H9 (cell line): ENCODE measurements around the gene BPIFB4. TPM values are rescaled to one million over a fixed set of nuclear protein-coding genes. Genes with fewer than 3 reads are reported as not detected.

Experiments
- DNase-seq: peaks from one replicate; pipeline ENCODE4 v3.0.0-alpha.2; 2017
- H2AFZ ChIP-seq: one replicate; pipeline ENCODE4 v1.6.1; 2013; ENCODE audit warnings: mild to moderate bottlenecking, low read length, control low read depth, moderate library complexity
- H2AK5ac ChIP-seq: 2 replicates; pipeline ENCODE4 v1.6.1; 2013; ENCODE audit warnings: low read length, control low read depth, mixed read lengths; ENCODE audit not compliant: insufficient read length
- H2BK120ac ChIP-seq: one replicate; pipeline ENCODE4 v1.6.1; 2013; ENCODE audit warnings: low read depth, mild to moderate bottlenecking, low read length, control low read depth, inconsistent platforms; ENCODE audit not compliant: poor library complexity, severe bottlenecking
- H2BK12ac ChIP-seq: 2 replicates; pipeline ENCODE4 v1.6.1; 2013; ENCODE audit warnings: low read length, control low read depth, mixed read lengths, low read depth; ENCODE audit not compliant: insufficient read length
- H2BK15ac ChIP-seq: 2 replicates; pipeline ENCODE4 v1.6.1; 2013; ENCODE audit warnings: low read depth, low read length, control low read depth
- H2BK20ac ChIP-seq: one replicate; pipeline ENCODE4 v1.6.1; 2013; ENCODE audit warnings: low read depth, mild to moderate bottlenecking, low read length, control low read depth, inconsistent platforms; ENCODE audit not compliant: poor library complexity, severe bottlenecking
- H2BK5ac ChIP-seq: 2 replicates; pipeline ENCODE4 v1.6.1; 2013; ENCODE audit warnings: low read length, control low read depth, mixed read lengths; ENCODE audit not compliant: insufficient read length
- H3K14ac ChIP-seq: 2 replicates; pipeline ENCODE4 v1.6.1; 2013; ENCODE audit warnings: low read length, control low read depth; ENCODE audit not compliant: insufficient read depth
- H3K18ac ChIP-seq: 2 replicates; pipeline ENCODE4 v1.6.1; 2013; ENCODE audit warnings: low read depth, mild to moderate bottlenecking, mixed read lengths, low read length, control low read depth; ENCODE audit not compliant: insufficient read length
- H3K23ac ChIP-seq: 2 replicates; pipeline ENCODE4 v1.6.1; 2013; ENCODE audit warnings: low read length, control low read depth, mixed read lengths, low read depth; ENCODE audit not compliant: insufficient read length
- H3K23me2 ChIP-seq: 2 replicates; pipeline ENCODE4 v1.6.1; 2013; ENCODE audit warnings: low read depth, mild to moderate bottlenecking, mixed read lengths, low read length, control low read depth; ENCODE audit not compliant: insufficient read length, poor library complexity, severe bottlenecking
- H3K27ac ChIP-seq: 2 replicates; pipeline ENCODE4 v1.5.1; 2013; ENCODE audit warnings: low read length, control low read depth, mixed read lengths, low read depth; ENCODE audit not compliant: insufficient read length
- H3K27me3 ChIP-seq: 2 replicates; pipeline ENCODE4 v1.6.1; 2013; ENCODE audit warnings: low read length, control low read depth, inconsistent platforms; ENCODE audit not compliant: insufficient read depth
- H3K4ac ChIP-seq: 2 replicates; pipeline ENCODE4 v1.6.1; 2013; ENCODE audit warnings: low read depth, mild to moderate bottlenecking, control low read depth, inconsistent platforms, low read length, moderate library complexity
- H3K4me1 ChIP-seq: 2 replicates; pipeline ENCODE4 v1.6.1; 2013; ENCODE audit warnings: low read length, control low read depth, inconsistent platforms; ENCODE audit not compliant: insufficient read depth
- H3K4me2 ChIP-seq: 2 replicates; pipeline ENCODE4 v1.6.1; 2013; ENCODE audit warnings: low read length, control low read depth, mixed read lengths; ENCODE audit not compliant: insufficient read length, insufficient read depth
- H3K56ac ChIP-seq: 2 replicates; pipeline ENCODE4 v1.6.1; 2013; ENCODE audit warnings: low read depth, mild to moderate bottlenecking, mixed read lengths, low read length, control low read depth; ENCODE audit not compliant: insufficient read length
- H3K79me1 ChIP-seq: 2 replicates; pipeline ENCODE4 v1.6.1; 2013; ENCODE audit warnings: low read depth, mild to moderate bottlenecking, moderate library complexity, low read length, control low read depth, inconsistent platforms; ENCODE audit not compliant: insufficient read depth, poor library complexity, severe bottlenecking
- H3K79me2 ChIP-seq: 2 replicates; pipeline ENCODE4 v1.6.1; 2013; ENCODE audit warnings: low read length, control low read depth, inconsistent platforms; ENCODE audit not compliant: insufficient read depth
- H3K9ac ChIP-seq: 2 replicates; pipeline ENCODE4 v1.6.1; 2013; ENCODE audit warnings: low read length, control low read depth, mixed read lengths; ENCODE audit not compliant: insufficient read length; ENCODE audit errors: extremely low read depth
- H3K9me3 ChIP-seq: one replicate; pipeline ENCODE4 v1.6.1; 2013; ENCODE audit warnings: low read depth, low read length, inconsistent platforms; ENCODE audit not compliant: control insufficient read depth
- H3T11ph ChIP-seq: one replicate; pipeline ENCODE4 v1.6.1; 2013; ENCODE audit warnings: mild to moderate bottlenecking, low read length, control low read depth, inconsistent platforms
- H4K20me1 ChIP-seq: one replicate; pipeline ENCODE4 v1.6.1; 2013; ENCODE audit not compliant: control insufficient read depth, insufficient read length, insufficient read depth
- H4K5ac ChIP-seq: 2 replicates; pipeline ENCODE4 v1.6.1; 2013; ENCODE audit warnings: low read depth, mild to moderate bottlenecking, mixed read lengths, low read length, control low read depth; ENCODE audit not compliant: insufficient read length
- H4K8ac ChIP-seq: replicated peaks from 2 replicates; pipeline ENCODE4 v1.6.1; 2013; ENCODE audit warnings: low read length, control low read depth, mixed read lengths, low read depth; ENCODE audit not compliant: insufficient read length
- H4K91ac ChIP-seq: 2 replicates; pipeline ENCODE4 v1.6.1; 2013; ENCODE audit warnings: low read depth, mild to moderate bottlenecking, moderate library complexity, mixed read lengths, low read length, control low read depth; ENCODE audit not compliant: insufficient read length
- H3K27ac Mint-ChIP-seq, 3 experiments: 2 replicates in 2 of 3; 3 replicates in 1 of 3; pipeline ENCODE4 v1.8.0; 2020 to 2021; ENCODE audit warnings: mixed read lengths in 3 of 3, mild to moderate bottlenecking in 1 of 3, moderate library complexity in 1 of 3
- H3K27me3 Mint-ChIP-seq: 2 replicates; pipeline ENCODE4 v1.8.0; 2021; ENCODE audit warnings: low read depth, mild to moderate bottlenecking, moderate library complexity, mixed read lengths
- H3K36me3 Mint-ChIP-seq, 3 experiments: 2 replicates in 2 of 3; 3 replicates in 1 of 3; pipeline ENCODE4 v1.8.0; 2020 to 2021; ENCODE audit warnings: low read depth in 3 of 3, mixed read lengths in 3 of 3; ENCODE audit not compliant: insufficient read depth in 1 of 3
- H3K4me1 Mint-ChIP-seq, 2 experiments: 2 replicates each; pipeline ENCODE4 v1.8.0; 2020; ENCODE audit warnings: mixed read lengths in 2 of 2
- H3K4me3 Mint-ChIP-seq, 2 experiments: 2 replicates in 1 of 2; 3 replicates in 1 of 2; pipeline ENCODE4 v1.8.0; 2020 to 2021; ENCODE audit warnings: mild to moderate bottlenecking in 2 of 2, mixed read lengths in 2 of 2, moderate library complexity in 1 of 2
- H3K9me3 Mint-ChIP-seq, 2 experiments: 2 replicates in 1 of 2; 3 replicates in 1 of 2; pipeline ENCODE4 v1.8.0; 2020; ENCODE audit warnings: mild to moderate bottlenecking in 2 of 2, mixed read lengths in 2 of 2, moderate library complexity in 1 of 2
- WGBS: extraction: QIAGEN DNeasy Blood & Tissue Kit; methylation state at CpG from one replicate; pipeline ENCODE4 v1.1.7; 2013; ENCODE audit warnings: missing lambda C conversion rate, low lambda C conversion rate, mixed read lengths; ENCODE audit not compliant: insufficient read length; ENCODE audit errors: extremely low coverage; 5-methylcytosine and 5-hydroxymethylcytosine counted together
- total RNA-seq: library from RNA; stranded (reverse); gene quantifications from 2 replicates; pipeline ENCODE4 v1.2.1, GENCODE V29; 2021
- TF ChIP-seq, protein P1 (sequence below): fragments of 200-600 bp; sonication (generic); conservative IDR thresholded peaks from 3 replicates; pipeline ENCODE4 v1.8.0; 2021; ENCODE audit warnings: antibody characterized with exemption, mild to moderate bottlenecking

The BPIFB4 gene
- total RNA-seq, 1 experiment from 2014 or later = not detected

DNA sequence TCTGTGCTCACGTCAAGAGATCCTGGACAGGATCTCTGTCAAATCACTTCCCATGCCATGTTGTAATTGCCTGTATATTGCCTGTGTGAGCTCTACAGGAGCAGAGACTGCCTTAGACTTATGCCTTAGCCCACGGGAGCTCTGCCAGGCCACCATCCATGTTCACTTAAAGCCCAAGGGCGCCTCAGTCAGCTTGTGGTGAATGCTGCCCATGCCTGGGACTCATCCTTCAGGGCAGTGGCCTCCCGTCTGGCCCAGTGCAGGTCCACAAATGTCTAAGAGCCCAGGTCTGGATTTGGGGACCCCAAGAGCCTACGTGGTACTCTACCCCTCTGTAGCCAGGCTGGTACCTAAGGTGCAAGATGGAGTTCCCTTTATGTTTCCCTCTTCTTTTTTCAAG, 66.1 kb downstream of the BPIFB4 start:
- H3K23me2 ChIP-seq = peaks cover 3% of the 10 kb centered on the region
- no peak overlapping the region for H3K4me3 Mint-ChIP-seq

More for the DNA sequence above, 66.1 kb downstream of the BPIFB4 start:
- Histone ChIP-seq H3K4me2 (no peak overlapping the region), H3K79me2 (no peaks in the 10 kb centered on the region), H3K4me1 (no peaks in the 10 kb centered on the region), H2AK5ac (no peak overlapping the region), H2BK20ac (no peak overlapping the region), H3K27me3 (no peaks in the 10 kb centered on the region), H4K91ac (no peak overlapping the region), H4K5ac (no peak overlapping the region), H3K14ac (no peak overlapping the region), H3T11ph (no peak overlapping the region), H2BK120ac (no peak overlapping the region), H2AFZ (no peak overlapping the region), H3K9ac (no peak overlapping the region), H4K20me1 (no peaks in the 10 kb centered on the region), H4K8ac (no peak overlapping the region), H2BK15ac (no peak overlapping the region), H3K23ac (no peak overlapping the region), H3K18ac (no peak overlapping the region), H3K27ac (no peak overlapping the region), H3K56ac (no peak overlapping the region), H3K4ac (no peak overlapping the region), H2BK12ac (no peak overlapping the region), H2BK5ac (no peak overlapping the region), H3K79me1 (no peaks in the 10 kb centered on the region), H3K9me3 (no peaks in the 10 kb centered on the region)
- Mint-ChIP-seq H3K36me3 (no peaks in the 10 kb centered on the region), H3K9me3 (peaks cover 0 to 4% of the 10 kb centered on the region in 2 experiments; a peak in 1 of 5 replicates), H3K27ac (no peak overlapping the region; a peak in 1 of 7 replicates), H3K4me1 (no peaks in the 10 kb centered on the region), H3K27me3 (peaks cover 26% of the 10 kb centered on the region)
- no CpG with 5 or more reads among the region's 5 CpGs for WGBS
- DNase-seq = no peak
- TF ChIP-seq, protein P1, sequence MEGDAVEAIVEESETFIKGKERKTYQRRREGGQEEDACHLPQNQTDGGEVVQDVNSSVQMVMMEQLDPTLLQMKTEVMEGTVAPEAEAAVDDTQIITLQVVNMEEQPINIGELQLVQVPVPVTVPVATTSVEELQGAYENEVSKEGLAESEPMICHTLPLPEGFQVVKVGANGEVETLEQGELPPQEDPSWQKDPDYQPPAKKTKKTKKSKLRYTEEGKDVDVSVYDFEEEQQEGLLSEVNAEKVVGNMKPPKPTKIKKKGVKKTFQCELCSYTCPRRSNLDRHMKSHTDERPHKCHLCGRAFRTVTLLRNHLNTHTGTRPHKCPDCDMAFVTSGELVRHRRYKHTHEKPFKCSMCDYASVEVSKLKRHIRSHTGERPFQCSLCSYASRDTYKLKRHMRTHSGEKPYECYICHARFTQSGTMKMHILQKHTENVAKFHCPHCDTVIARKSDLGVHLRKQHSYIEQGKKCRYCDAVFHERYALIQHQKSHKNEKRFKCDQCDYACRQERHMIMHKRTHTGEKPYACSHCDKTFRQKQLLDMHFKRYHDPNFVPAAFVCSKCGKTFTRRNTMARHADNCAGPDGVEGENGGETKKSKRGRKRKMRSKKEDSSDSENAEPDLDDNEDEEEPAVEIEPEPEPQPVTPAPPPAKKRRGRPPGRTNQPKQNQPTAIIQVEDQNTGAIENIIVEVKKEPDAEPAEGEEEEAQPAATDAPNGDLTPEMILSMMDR = no peak
